Measurements from ENCODE around the gene HEXIM1. TPM values are rescaled to one million over a fixed set of nuclear protein-coding genes. Genes with fewer than 3 reads are reported as not detected.

The HEXIM1 gene
- total RNA-seq, 1 experiment from 2014 or later: 59.1 TPM

GRCh38 chr17:45107293-45108010 lies 40.8 kb upstream of the HEXIM1 start:
- H3K27ac ChIP-seq (ENCODE audit: low read length): no peak overlapping the region
- no peaks in the 10 kb centered on the region for H3K27me3 ChIP-seq (ENCODE audit: control insufficient read depth, insufficient read depth, low read length)
- DNase-seq (ENCODE audit: low read depth, low spot score): no peak
- H3K36me3 ChIP-seq (ENCODE audit: control insufficient read depth, insufficient read depth, low read length): no peaks in the 10 kb centered on the region
- no peak overlapping the region for H3K4me3 ChIP-seq (ENCODE audit: low read depth in 2 of 2, low read length in 2 of 2)
- TF ChIP-seq CTCF (IDR thresholded peaks at IDR 0.05) (no peak), TCF7L2 (IDR thresholded peaks at IDR 0.05; ENCODE audit: low read depth, low read length) (no peak), REST (IDR thresholded peaks at IDR 0.05; ENCODE audit: insufficient read depth in 1 of 2, low read depth in 2 of 2, low read length in 1 of 2) (no peak), SIN3A (IDR thresholded peaks at IDR 0.05; ENCODE audit: borderline replicate concordance, insufficient read depth, low read depth, low read length) (no peak), POLR2AphosphoS5 (IDR thresholded peaks at IDR 0.05; ENCODE audit: low read depth, low read length) (no peak)
- intact Hi-C loops (cut with micrococcal nuclease; ENCODE audit: unreplicated experiment): no loop called here
- ChIA-PET POLR2A (no interaction called here), CTCF (no interaction called here)
- H3K4me1 ChIP-seq (ENCODE audit: control insufficient read depth, insufficient read depth, low read length): peaks cover 13% of the 10 kb centered on the region
- ATAC-seq: no peak
- in situ Hi-C loops (cut with HindIII; ENCODE audit: low pct_unique_long_range_greater_than_20kb, low sequenced_read_pairs): no loop called here
- no TSS peak for BruUV-seq (replicated peaks)
- no peaks in the 10 kb centered on the region for H3K9me3 ChIP-seq (ENCODE audit: control insufficient read depth, insufficient read depth, low read depth, low read length)

GRCh38 chr17:45108051-45108450 lies 40.2 kb upstream of the HEXIM1 start:
- no peak for DNase-seq (ENCODE audit: low read depth, low spot score)
- Histone ChIP-seq H3K4me3 (ENCODE audit: low read depth in 2 of 2, low read length in 2 of 2) (no peak overlapping the region), H3K4me1 (ENCODE audit: control insufficient read depth, insufficient read depth, low read length) (peaks cover 13% of the 10 kb centered on the region), H3K27ac (ENCODE audit: low read length) (no peak overlapping the region; the same call in 1 of the 2 replicates), H3K36me3 (ENCODE audit: control insufficient read depth, insufficient read depth, low read length) (no peaks in the 10 kb centered on the region), H3K27me3 (ENCODE audit: control insufficient read depth, insufficient read depth, low read length) (no peaks in the 10 kb centered on the region), H3K9me3 (ENCODE audit: control insufficient read depth, insufficient read depth, low read depth, low read length) (no peaks in the 10 kb centered on the region)
- no peak for ATAC-seq
- no TSS peak for BruUV-seq (replicated peaks)
- ChIA-PET CTCF (no interaction called here), POLR2A (no interaction called here)
- in situ Hi-C loops (cut with HindIII; ENCODE audit: low pct_unique_long_range_greater_than_20kb, low sequenced_read_pairs) (no loop called here), intact Hi-C loops (cut with micrococcal nuclease; ENCODE audit: unreplicated experiment) (no loop called here)
- no peak for TF ChIP-seq REST (IDR thresholded peaks at IDR 0.05; ENCODE audit: insufficient read depth in 1 of 2, low read depth in 2 of 2, low read length in 1 of 2)
- no peak for TF ChIP-seq POLR2AphosphoS5 (IDR thresholded peaks at IDR 0.05; ENCODE audit: low read depth, low read length)
- no peak for TF ChIP-seq CTCF (IDR thresholded peaks at IDR 0.05)

Measured in Panc1 (cell line).